Activated CD4-positive, alpha-beta T cell treated with anti-CD3 and anti-CD28 coated beads, Interleukin-10, Interleukin-2, amounts not matched to agents 100 ng/mL and 50 ng/mL, durations not matched to agents 16 hours and 8 hours (primary cell): ENCODE results near the gene C20orf96.
"Not testable (repeated sequence)": the region's sequence is repeated elsewhere in the genome, so short reads cannot be mapped to it uniquely, and the experiment has no call there.

Experiments
- DNase-seq: peaks from one replicate; pipeline ENCODE4 v3.0.0-alpha.2; 2020

C20orf96 gene

GRCh38 chr20:278607-279571 is 11.7 kb downstream of the C20orf96 start:
- DNase-seq, result no peak

- no peak for DNase-seq
Measured at GRCh38 chr20:278181-278580, 12.4 kb downstream of the C20orf96 start.

GRCh38 chr20:277496-277781 is 13.1 kb downstream of the C20orf96 start:
- no peak for DNase-seq

GRCh38 chr20:276620-277495 is 13.7 kb downstream of the C20orf96 start:
- no peak for DNase-seq

GRCh38 chr20:275791-276190 is 14.8 kb downstream of the C20orf96 start:
- DNase-seq, result no peak

GRCh38 chr20:273884-274283 is 16.7 kb downstream of the C20orf96 start:
- no peak for DNase-seq

- no peak for DNase-seq
Measured at GRCh38 chr20:272718-273117, 17.8 kb downstream of the C20orf96 start.

GRCh38 chr20:271528-271927 is 19.0 kb downstream of the C20orf96 start:
- DNase-seq, result no peak

- no peak for DNase-seq
Measured at GRCh38 chr20:271069-271468, 19.5 kb downstream of the C20orf96 start.

GRCh38 chr20:270517-270916 is 20.0 kb downstream of the C20orf96 start:
- DNase-seq, result no peak

GRCh38 chr20:266596-267562 is 23.7 kb downstream of the C20orf96 start:
- DNase-seq, result peak; percentile 93

GRCh38 chr20:263701-264100 is 26.8 kb downstream of the C20orf96 start:
- no peak for DNase-seq

GRCh38 chr20:259981-260380 is 30.6 kb downstream of the C20orf96 start:
- no peak for DNase-seq

- DNase-seq, result peak; percentile 23
Measured at GRCh38 chr20:258963-259362, 31.6 kb downstream of the C20orf96 start.

- DNase-seq, result peak; percentile 61
Measured at GRCh38 chr20:258269-258858, 32.2 kb downstream of the C20orf96 start.

GRCh38 chr20:257419-257818 is 33.1 kb downstream of the C20orf96 start, which contains the start of gene DEFB132:
Gene DEFB132 (plus strand): TSS chr20:257724. CDS start chr20:257779, 55 bp downstream.
- DNase-seq, result no peak

- DNase-seq, result not testable (repeated sequence)
Measured at GRCh38 chr20:253447-253846, 37.1 kb downstream of the C20orf96 start.

- DNase-seq, result no peak
Measured at GRCh38 chr20:252801-253200, 37.7 kb downstream of the C20orf96 start.

GRCh38 chr20:251354-251753 is 39.2 kb downstream of the C20orf96 start:
- no peak for DNase-seq

- DNase-seq, result no peak
Measured at GRCh38 chr20:242905-243304, 47.6 kb downstream of the C20orf96 start.

- peak; percentile 61 for DNase-seq
Measured at GRCh38 chr20:237929-238328, 52.6 kb downstream of the C20orf96 start.

GRCh38 chr20:237489-237888 is 53.1 kb downstream of the C20orf96 start:
- peak; percentile 42 for DNase-seq
